ENCODE results near the gene ANKRD33.

The ANKRD33 gene

GRCh38 chr12:51905471-51906429 lies 17.8 kb downstream of the ANKRD33 start:
- FAIRE-seq = no peak

- FAIRE-seq = no peak
Measured at GRCh38 chr12:51906430-51907082, 18.7 kb downstream of the ANKRD33 start.

GRCh38 chr12:51907083-51907855 lies 19.4 kb downstream of the ANKRD33 start, which contains the start of gene ACVRL1:
TSS of gene ACVRL1 (plus strand) at chr12:51907504. CDS start at chr12:51912475, 4,971 bp downstream.
- no peak for FAIRE-seq

GRCh38 chr12:51907856-51908425 lies 20.0 kb downstream of the ANKRD33 start:
- no peak for FAIRE-seq

GRCh38 chr12:51908876-51909592 lies 21.1 kb downstream of the ANKRD33 start:
- no peak for FAIRE-seq

GRCh38 chr12:51910168-51910567 lies 22.3 kb downstream of the ANKRD33 start:
- no peak for FAIRE-seq

- FAIRE-seq = no peak
Measured at GRCh38 chr12:51910691-51911090, 22.8 kb downstream of the ANKRD33 start.

- no peak for FAIRE-seq
Measured at GRCh38 chr12:51911307-51911706, 23.4 kb downstream of the ANKRD33 start.

- FAIRE-seq = no peak
Measured at GRCh38 chr12:51911788-51912711, 24.1 kb downstream of the ANKRD33 start.

- no peak for FAIRE-seq
Measured at GRCh38 chr12:51913071-51914033, 25.4 kb downstream of the ANKRD33 start.

- FAIRE-seq = no peak
Measured at GRCh38 chr12:51914034-51914923, 26.4 kb downstream of the ANKRD33 start.

GRCh38 chr12:51915003-51915625 lies 27.2 kb downstream of the ANKRD33 start:
- no peak for FAIRE-seq

- FAIRE-seq = no peak
Measured at GRCh38 chr12:51915951-51916350, 28.0 kb downstream of the ANKRD33 start.

- no peak for FAIRE-seq
Measured at GRCh38 chr12:51917041-51917590, 29.2 kb downstream of the ANKRD33 start.

- no peak for FAIRE-seq
Measured at GRCh38 chr12:51917746-51918453, 30.0 kb downstream of the ANKRD33 start.

GRCh38 chr12:51920046-51920445 lies 32.1 kb downstream of the ANKRD33 start:
- FAIRE-seq = no peak

Measured in A204.1 (cell line).